ENCODE results near the gene SHMT1.
"Not testable (repeated sequence)": the region's sequence is repeated elsewhere in the genome, so short reads cannot be mapped to it uniquely, and the experiment has no call there.

The SHMT1 gene

GRCh38 chr17:18324140-18325050, 39.0 kb downstream of the SHMT1 start:
- DNase-seq (ENCODE audit: low read depth), result no peak

- DNase-seq (ENCODE audit: low read depth), result no peak
Observed at GRCh38 chr17:18323507-18324139, 39.7 kb downstream of the SHMT1 start.

GRCh38 chr17:18323007-18323406, 40.3 kb downstream of the SHMT1 start:
- DNase-seq (ENCODE audit: low read depth), result no peak

- no peak for DNase-seq (ENCODE audit: low read depth)
Observed at GRCh38 chr17:18322522-18322921, 40.8 kb downstream of the SHMT1 start.

GRCh38 chr17:18321309-18321708, 42.0 kb downstream of the SHMT1 start:
- no peak for DNase-seq (ENCODE audit: low read depth)

- no peak for DNase-seq (ENCODE audit: low read depth)
Observed at GRCh38 chr17:18320301-18320700, 43.0 kb downstream of the SHMT1 start.

GRCh38 chr17:18319604-18320256, 43.6 kb downstream of the SHMT1 start:
- DNase-seq (ENCODE audit: low read depth), result no peak

- DNase-seq (ENCODE audit: low read depth), result no peak
Observed at GRCh38 chr17:18318771-18319450, 44.4 kb downstream of the SHMT1 start.

- no peak for DNase-seq (ENCODE audit: low read depth)
Observed at GRCh38 chr17:18318117-18318516, 45.2 kb downstream of the SHMT1 start.

GRCh38 chr17:18315961-18316360, 47.4 kb downstream of the SHMT1 start:
- DNase-seq (ENCODE audit: low read depth), result no peak

- DNase-seq (ENCODE audit: low read depth), result no peak
Observed at GRCh38 chr17:18315562-18315922, 47.8 kb downstream of the SHMT1 start.

- peak; percentile 95 for DNase-seq (ENCODE audit: low read depth)
Observed at GRCh38 chr17:18314731-18315561, 48.4 kb downstream of the SHMT1 start, which contains the start of the genes SMCR8 and TOP3A. TSS of gene SMCR8 (plus strand) at chr17:18315293. CDS start at chr17:18315790, 497 bp downstream. TSS of gene TOP3A (minus strand) at chr17:18314994. CDS start at chr17:18314778, 216 bp downstream.

GRCh38 chr17:18314059-18314730, 49.2 kb downstream of the SHMT1 start:
- DNase-seq (ENCODE audit: low read depth), result no peak

- no peak for DNase-seq (ENCODE audit: low read depth)
Observed at GRCh38 chr17:18309202-18309601, 54.1 kb downstream of the SHMT1 start.

- not testable (repeated sequence) for DNase-seq (ENCODE audit: low read depth)
Observed at GRCh38 chr17:18303206-18303605, 60.1 kb downstream of the SHMT1 start.

GRCh38 chr17:18300725-18301480, 62.4 kb downstream of the SHMT1 start:
- DNase-seq (ENCODE audit: low read depth), result no peak

- not testable (repeated sequence) for DNase-seq (ENCODE audit: low read depth)
Observed at GRCh38 chr17:18298061-18298460, 65.3 kb downstream of the SHMT1 start.

GRCh38 chr17:18291718-18292540, 71.4 kb downstream of the SHMT1 start:
- no peak for DNase-seq (ENCODE audit: low read depth)

- no peak for DNase-seq (ENCODE audit: low read depth)
Observed at GRCh38 chr17:18285296-18285695, 78.1 kb downstream of the SHMT1 start.

Data from HS-27A (cell line).